ENCODE results near the gene KCNJ10.

KCNJ10 gene

DNA sequence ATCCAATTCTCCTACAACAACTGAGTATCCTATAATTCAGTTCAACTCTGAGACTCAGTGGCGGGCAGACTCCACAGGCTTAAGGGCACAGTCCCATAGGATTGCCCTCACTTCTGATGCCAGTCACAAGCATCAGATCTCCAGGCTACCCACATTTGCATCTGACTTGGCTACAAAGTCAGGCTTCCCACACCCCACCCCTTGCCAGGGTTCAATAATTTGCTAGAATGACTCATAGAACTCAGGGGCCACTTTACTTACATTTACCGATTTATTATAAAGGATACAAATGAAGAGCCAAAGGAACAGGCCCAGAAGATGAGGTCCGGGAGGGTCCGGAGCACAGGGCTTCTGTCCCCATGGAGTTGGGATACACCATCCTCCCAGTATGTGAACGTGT is 80.0 kb downstream of the KCNJ10 start:
- no peak for DNase-seq (ENCODE audit: low read depth)

DNA sequence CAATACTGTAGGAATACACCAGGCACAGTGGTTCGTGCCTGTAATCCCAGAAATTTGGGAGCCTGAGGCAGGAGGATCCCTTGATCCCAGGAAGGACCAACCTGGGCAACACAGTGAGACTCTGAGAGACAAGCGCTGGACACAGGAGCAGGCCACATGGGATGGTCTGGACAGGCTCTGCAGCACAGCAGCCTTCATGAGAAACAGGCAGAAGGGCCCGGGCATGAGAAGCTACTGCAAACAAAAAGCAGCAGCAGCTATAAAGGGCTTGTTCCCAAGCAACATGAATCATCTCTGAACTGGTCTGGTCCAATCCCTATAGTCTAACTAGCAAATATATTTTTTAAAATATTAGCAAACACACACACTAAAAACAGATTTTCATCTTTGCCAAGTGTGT is 80.4 kb downstream of the KCNJ10 start:
- no peak for DNase-seq (ENCODE audit: low read depth)

DNA sequence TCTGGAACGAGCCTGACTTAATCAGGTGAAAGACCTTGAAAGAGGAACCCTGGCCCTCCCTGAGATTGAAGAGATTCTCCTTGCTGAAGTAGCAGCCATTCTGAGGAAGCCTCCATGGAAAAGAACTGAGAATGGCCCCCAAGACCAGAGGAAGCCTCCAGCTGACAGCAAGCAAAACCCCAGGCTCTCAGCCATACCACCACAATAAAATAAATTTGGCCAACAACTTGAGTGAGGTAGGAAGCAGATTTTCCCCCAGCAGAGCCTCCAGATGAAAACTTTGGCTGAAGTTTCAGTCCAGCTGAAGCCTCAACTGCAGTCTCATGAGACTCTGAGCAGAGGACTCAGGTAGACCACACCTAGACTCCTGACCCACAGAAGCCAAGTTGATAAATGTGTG is 82.0 kb downstream of the KCNJ10 start:
- no peak for DNase-seq (ENCODE audit: low read depth)

DNA sequence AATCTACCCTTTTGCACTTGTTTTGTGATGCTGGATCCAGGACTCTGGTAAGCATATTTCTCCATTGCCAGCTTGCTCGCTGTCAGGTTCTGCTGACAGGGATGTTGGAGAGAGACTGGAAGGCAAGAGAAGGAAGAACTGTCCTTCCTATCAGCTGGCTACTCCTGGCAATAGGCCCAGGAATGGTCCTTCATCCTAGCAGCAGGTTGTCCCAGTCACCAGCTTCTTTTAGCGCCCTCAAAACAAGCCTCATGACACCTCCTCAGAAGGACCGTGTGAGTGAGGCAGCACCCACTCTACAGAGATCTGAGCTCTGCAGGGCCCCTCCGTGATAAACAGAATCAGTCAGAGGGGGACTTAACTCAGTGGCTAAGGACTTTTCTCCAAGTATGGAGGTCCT is 82.8 kb downstream of the KCNJ10 start:
- DNase-seq (ENCODE audit: low read depth): no peak

DNA sequence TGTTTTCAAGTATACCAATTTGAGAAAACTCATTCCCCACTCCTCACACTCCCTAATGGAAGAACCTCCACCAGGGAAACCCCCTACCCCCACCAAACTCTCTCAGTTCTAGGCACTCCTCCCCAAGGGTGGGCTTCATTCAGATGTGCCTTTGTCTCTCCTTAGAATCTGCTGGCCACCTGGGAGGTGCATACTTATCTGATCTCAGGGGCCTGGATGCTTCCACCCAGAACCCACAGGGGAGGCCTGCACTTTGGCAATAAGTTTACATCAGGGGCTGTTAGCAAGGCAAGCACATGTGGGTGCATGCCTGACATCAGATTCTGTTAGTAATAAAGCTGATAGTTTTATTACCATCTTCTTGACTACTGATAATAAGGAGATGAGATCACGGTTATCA is 83.4 kb downstream of the KCNJ10 start:
- no peak for DNase-seq (ENCODE audit: low read depth)

DNA sequence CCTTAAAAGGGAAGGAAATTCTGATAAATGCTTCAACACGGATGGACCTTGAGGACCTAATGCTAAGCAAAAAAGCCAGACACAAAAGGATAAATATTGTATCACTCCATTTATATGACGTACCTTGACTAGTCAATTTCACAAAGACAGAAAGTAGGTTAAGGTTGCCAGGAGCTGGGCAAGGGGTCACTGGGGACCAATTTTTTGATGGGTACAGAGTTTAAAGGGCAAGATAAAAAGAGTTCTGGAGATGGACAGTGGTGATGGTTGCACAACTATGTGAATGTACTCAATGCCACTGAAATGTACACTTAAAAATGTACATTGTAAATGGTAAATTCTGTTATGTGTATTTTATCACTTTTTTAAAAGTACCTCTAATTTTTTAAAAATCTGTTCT is 83.9 kb downstream of the KCNJ10 start:
- DNase-seq (ENCODE audit: low read depth): no peak

DNA sequence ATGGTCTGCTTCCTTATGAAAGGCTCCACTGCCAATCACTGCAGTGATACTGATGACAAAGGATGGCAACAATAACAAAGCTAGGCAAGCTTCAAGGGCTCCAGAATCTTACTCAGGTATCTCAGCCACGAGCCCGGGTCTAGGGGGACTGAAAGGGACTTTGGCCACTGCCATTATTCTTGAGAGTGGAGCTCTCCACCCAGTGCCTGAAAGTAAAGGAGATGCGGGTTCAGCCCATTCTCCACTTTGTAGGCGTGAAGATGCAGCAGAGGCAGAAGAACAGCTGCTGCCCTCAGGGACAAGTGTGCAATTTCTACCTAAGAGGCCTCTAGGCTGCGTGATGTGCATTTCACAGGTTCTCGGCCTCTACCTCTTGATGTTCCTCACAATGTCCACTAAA is 84.5 kb downstream of the KCNJ10 start:
- DNase-seq (ENCODE audit: low read depth): no peak

DNA sequence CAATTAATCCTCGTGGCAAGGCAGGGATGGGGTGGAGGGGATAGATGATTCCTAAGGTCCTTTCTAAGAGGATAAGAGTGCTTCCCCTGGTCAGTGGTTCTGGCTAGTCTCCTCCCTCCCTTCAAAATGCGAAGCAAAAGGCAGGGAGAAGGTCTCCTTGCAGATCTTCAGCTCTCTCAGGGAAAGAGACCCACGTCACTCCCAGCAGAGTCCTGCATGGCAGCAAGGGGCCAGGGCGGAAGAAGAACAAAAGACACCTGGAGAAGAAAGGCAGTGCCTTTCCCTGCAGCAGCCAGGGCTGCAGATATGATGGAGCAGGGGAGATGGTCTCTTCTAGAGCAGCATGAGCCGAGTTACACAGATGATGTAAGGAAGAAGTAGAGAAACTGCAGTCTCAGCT is 86.3 kb downstream of the KCNJ10 start:
- DNase-seq (ENCODE audit: low read depth): no peak

DNA sequence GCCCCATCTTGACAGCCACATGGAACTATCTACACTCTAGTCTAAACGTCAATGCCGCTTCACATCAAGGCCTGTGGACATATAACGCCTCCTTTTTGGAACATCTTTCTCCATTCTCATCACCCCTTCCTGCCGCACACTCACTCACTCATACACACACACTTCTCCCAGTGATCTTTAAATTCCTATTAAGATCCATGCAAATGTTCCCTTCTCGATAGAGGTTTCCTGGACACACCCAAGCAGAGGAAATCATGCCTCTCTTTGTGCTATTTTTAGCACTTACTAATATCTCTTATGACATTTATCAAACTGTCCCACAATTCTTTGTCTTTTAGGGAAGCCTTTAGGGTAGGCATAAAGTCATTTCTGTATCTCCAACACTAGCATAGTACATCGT is 87.7 kb downstream of the KCNJ10 start:
- no peak for DNase-seq (ENCODE audit: low read depth)

DNA sequence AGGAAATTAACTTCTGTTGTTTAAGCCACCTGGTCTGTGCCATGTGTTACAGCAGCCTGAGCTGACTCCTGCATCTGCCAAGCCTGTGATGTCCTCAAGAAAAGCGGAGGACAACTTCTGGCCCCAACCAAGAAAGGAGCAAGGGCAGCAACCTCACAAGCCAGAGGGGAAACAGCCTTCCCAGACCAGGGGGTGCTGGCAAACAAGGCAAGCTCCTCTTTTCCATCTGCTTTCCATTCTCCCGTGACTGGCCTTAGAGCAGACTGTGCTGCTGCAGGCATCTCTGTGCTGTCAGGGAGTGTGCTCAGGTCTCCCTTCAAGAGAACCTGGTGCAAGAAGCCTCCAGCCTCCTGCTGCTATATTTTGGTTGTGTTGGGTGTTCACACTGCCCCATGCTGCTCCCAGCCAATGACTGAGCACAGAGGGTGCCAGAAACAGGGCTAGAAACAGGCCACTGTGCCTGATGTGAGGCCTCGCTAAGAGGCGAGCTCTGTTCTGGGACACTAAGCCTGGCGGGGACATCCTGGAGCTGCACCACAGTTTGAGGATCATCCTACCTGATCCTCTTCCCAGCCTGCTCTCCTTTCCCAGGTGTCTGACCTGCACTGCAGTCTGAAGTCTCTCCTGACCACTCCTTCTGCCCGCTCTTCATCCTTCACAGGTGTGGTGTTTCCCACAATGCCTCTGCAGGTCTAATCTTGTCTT is 88.5 kb downstream of the KCNJ10 start:
- no peak for DNase-seq (ENCODE audit: low read depth)

DNA sequence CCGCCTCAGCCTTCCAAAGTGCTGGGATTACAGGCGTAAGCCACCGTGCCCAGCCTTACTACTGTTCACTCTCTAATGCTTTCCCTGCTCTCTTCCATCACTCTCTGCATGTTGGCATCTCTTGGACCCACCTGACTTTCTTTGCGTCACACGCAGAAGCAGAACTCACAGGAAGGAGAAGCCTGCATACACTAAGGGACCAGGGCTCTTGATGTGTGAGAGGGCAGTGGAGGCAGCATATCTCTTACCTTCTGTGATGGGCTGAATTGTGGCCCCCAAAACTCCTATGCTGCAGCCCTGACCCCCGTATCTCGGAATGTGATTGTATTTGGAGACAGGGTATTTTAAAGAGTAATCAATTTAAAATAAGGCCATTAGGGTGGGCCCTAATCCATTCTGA is 89.2 kb downstream of the KCNJ10 start:
- no peak for DNase-seq (ENCODE audit: low read depth)

DNA sequence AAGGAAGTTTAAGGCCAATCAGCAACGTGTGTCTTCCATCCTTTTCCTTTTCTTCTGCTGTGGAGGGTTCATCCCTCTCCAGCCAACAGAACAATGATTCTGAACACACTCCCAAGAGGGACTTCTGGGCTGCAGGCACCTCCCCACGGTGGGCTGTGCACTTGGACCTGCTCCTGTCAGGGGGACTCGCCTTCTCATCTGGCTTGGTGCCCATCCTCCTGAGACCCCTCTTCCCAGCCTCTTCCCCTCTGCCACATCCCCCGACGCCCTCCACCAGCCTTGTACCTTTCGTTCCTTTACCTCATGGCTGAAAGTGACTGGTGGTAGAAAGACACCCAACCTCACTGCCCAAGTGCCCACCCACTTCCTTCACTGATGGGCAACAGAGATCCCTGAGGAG is 89.9 kb downstream of the KCNJ10 start:
- DNase-seq (ENCODE audit: low read depth): no peak

DNA sequence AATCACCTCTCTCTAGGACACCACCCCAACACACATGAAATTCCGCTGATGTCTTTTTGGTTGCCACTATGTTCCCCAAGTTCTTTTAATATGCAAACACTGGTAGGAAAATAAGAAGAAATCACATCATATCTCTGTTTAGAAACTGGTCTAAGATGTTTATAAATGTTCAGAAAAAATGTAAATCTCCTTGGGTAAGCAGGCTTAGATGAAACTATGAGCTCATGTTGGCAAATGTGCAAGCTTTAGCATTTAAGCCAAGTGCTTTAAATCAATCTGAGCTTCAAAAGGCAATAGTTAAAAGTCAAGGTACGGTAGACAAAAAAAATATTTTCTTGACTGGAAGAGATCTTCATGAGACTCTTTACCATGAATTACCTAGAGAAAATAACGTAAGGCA is 90.7 kb downstream of the KCNJ10 start:
- DNase-seq (ENCODE audit: low read depth): no peak

DNA sequence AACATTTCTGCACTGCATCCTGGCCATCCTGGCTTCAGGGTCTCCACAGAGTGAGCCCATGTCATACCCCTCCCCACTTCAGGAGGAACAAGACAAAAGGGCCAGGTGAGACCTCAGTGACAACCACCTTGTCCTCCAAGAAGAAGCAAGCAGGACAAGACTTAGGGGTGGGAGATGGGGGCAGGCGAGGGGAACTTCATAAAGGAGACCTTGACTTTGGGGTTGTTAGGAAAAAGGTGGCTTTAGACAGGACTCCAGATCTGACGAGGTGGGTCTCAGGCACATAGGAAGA is 91.9 kb downstream of the KCNJ10 start:
- DNase-seq (ENCODE audit: low read depth): no peak

DNA sequence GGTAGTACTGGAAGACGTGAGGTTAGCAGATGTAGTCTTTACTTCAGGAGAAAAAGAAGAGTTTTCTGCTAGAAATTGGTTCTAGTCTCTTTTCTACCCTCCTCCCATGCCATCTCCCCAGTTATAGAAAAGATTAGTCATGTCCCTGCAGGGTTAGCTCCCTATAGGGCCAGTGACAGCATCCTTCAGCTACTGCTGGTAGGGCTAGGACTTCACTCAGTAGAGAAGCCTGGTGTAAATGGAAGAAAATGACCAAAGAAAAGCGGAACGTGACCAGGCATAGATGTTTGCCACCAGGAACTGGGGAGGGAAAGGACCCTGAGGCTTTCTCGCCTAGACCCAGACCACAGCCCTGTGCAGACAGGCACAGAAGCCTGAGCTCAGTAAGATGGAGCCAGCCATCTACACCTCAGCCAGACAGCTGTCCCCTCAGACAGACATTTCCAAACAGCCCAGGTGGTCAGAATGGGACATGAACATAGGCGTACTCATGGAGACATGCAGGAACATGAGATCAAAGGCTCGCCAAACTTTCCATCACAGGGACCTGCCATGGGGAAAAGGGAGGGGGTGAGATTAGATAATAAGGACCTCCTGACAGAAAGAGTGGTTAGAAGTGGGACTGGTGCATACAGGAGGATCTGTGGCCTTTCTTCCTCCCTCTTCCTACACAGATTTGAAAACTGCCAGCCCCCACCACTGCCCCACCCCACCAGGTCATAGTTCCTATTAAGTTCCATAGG is 92.4 kb downstream of the KCNJ10 start:
- DNase-seq (ENCODE audit: low read depth): no peak

DNA sequence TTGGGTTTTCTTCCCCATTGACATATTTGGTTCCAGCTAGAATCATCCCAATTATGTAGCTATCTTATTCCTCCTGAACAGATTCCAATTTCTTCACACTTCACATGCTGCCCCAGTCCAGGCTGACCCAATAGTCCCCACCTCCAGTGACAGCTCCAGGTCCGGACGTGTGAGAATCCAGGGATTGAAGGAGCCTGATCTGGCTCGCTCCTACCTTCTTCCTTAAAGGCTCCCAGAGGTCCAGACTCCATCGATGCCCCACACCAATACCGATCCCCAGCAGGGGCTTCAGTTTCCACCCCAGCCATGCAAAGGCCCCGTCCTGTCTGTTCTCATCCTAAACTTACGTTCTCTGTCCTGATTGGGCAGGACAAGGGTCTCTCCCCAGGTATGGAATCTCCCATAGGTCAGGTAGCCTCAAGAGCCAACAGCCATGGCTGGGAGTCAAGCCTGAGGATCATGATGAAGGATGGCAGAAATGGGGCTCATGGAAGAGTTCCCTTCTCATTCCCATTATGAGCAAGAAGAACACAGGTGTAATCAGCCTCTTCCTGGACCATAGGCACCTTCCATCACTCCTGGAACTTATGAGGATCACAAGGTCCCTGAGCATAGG is 95.5 kb downstream of the KCNJ10 start:
- DNase-seq (ENCODE audit: low read depth): no peak

DNA sequence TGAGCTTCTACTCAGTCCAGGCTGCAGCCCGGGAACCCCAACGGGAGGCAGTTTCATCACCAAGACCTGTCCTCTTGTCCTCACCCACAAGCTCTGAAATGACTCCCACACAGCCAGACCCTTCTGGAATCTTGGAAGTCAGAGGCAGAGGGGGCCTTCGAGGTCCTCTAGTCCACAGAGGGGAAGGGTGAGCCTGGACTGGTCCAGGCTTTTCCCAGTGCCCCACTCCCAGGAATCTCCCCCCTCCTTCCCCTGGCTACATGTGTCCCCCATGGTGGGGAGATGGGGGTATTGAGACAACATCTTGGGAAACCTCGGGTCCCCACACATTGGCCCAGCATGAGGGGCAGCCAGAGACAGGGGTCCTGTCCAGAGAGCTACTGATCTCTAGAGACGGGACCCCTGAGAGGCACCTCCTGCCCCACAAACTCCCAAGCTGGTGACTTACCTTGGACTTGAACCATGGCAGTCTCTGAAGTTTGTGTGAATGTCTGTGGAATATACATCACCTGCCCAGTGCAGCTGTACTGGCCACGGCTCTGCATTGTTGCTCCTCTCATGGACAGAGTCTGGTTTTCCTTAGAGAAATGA is 96.5 kb downstream of the KCNJ10 start:
- no peak for DNase-seq (ENCODE audit: low read depth)

DNA sequence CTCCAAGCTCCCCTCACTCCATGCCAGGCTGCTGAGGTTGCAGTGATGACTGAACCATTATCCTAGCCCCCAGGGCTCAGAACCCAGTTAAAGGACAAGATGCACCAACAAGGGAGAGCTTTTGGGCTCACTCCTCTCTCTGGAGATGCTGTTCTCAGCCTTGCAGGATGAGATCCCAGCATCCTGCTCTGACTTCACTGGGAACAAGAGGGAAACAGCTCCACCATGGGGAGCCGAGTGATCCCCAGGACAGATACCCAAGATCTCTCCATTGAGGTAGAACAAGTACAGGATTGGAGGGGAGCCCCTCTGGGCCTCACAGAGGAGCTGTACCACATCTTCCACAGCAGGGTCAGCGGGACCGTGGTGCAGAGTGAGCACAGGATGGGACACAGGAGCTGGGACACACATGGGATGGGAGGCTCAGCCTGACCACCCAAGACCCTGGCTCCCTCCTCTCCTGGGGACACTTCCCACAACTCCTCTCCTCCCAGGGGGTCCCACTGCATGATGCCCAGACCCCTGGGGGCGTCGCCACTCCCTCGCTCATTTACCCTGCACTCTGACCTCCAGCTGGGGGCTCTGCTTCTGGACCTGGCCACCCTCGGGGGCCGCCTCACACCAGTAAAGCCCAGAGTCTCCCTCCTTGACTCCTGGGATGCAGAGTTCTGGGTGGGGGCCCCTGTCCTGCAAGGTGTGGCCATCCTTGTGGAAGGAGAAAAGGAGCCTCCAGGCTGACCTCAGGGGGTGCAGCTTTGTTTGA is 97.3 kb downstream of the KCNJ10 start:
- no peak for DNase-seq (ENCODE audit: low read depth)

DNA sequence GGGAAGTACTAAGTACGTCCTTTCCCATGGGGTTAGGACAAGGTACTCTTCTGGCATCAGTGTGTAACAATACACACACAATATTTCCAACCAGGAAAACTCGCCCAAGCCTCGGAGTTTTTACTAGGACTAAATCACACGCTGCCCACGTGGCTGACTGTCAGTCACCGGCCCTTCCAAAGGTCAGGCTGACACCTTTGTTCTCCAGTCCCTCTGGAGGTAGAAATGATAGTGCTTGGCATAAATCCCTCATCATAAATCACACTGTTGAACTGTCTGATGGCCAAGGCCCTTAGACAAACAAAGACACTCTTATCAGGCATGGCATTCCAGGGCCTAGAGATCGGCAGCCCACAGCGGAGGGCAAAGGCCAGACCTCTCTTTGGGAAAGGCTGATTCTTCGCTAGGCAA is 99.0 kb downstream of the KCNJ10 start:
- DNase-seq (ENCODE audit: low read depth): no peak

DNA sequence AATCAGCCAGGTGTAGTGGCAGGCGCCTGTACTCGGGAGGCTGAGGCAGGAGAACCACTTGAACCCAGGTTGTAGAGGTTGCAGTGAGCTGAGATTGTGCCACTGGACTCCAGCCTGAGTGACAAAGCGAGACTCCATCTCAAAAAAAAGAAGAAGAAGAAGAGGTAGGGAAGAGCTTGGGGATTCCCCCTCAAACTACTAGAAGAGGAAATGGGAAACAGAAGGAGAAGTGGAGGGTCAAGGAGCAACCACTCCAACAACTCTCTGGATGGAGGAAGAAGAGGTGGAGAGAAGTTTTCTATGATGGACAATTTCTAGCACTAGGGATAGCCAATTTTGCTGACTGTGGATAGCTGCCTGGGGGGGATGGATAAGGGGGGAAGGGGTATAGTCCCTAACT is 101.1 kb downstream of the KCNJ10 start:
- no peak for DNase-seq (ENCODE audit: low read depth)

DNA sequence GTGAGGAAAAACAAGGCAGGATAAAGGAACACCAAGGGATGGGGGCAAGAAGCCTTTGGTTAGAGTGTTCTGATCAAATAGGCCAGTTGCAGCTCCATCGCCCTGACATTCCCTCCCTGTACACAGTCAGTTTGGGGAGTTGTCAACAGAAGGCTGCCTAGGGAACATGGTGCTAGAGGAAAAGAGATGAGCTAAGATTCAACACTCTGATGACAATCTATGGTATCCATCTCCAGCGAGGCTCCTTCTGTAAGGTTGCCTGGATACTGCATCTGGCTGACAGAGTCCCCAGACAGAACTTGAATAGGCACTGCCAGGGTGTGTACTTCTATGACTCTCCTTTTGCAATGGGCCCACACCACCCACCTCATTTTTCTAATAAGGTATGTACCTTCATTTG is 104.7 kb downstream of the KCNJ10 start:
- DNase-seq (ENCODE audit: low read depth): no peak

DNA sequence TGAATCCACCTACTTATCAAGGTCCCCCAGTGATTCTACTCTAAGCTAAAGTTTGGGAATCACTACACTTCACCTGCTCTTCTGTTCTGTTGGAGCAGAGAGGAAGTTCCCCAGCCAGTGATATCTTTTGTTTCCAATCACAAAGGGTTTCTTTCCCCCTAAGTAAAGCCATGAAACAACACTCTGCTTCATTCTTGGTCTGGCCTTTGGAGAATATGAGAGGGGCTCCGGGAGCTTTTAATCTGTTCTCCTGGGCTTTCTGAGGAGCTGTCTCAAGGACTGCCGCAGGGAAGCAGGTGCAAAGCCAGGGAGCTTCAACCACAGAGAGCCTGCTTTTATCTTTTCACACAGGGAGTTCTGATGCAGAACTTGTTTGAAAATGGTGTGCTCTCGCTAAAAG is 105.8 kb downstream of the KCNJ10 start:
- DNase-seq (ENCODE audit: low read depth): no peak

DNA sequence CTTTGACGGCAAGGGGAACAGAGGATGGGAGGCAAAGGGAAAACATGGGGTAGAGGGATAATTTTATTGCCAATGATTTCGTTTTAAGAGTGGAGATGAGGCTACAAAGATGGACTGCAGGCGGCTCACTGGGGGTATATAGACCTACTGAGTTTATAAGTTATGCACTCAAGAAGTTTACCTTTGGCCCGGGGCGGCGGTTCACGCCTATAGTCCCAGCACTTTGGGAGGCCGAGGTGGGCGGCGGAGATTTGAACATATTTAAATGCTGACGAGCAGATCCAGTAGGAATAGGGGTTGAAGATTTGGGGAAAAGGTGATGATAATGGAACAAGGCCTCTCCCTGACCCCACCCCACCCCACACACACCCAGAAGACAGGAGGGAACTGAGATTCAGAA is 107.8 kb downstream of the KCNJ10 start:
- DNase-seq (ENCODE audit: low read depth): no peak
